ENCODE measurements around the gene P4HB.
A peak's percentile ranks its signal among the peaks of the same experiment; 100 is the strongest.

- no peak for TF ChIP-seq CTCF (IDR thresholded peaks at IDR 0.05 in 2 of 3, conservative IDR thresholded peaks at IDR 0.05 in 1 of 3; ENCODE audit: control insufficient read depth in 2 of 3, extremely low read depth in 1 of 3, insufficient read depth in 1 of 3, low read depth in 3 of 3, low read length in 3 of 3)
- no peak for TF ChIP-seq ZNF24 (IDR thresholded peaks at IDR 0.05)
- TF ChIP-seq SMC3 (IDR thresholded peaks at IDR 0.05; ENCODE audit: borderline replicate concordance, low read length), result no peak
- TF ChIP-seq, protein P1, sequence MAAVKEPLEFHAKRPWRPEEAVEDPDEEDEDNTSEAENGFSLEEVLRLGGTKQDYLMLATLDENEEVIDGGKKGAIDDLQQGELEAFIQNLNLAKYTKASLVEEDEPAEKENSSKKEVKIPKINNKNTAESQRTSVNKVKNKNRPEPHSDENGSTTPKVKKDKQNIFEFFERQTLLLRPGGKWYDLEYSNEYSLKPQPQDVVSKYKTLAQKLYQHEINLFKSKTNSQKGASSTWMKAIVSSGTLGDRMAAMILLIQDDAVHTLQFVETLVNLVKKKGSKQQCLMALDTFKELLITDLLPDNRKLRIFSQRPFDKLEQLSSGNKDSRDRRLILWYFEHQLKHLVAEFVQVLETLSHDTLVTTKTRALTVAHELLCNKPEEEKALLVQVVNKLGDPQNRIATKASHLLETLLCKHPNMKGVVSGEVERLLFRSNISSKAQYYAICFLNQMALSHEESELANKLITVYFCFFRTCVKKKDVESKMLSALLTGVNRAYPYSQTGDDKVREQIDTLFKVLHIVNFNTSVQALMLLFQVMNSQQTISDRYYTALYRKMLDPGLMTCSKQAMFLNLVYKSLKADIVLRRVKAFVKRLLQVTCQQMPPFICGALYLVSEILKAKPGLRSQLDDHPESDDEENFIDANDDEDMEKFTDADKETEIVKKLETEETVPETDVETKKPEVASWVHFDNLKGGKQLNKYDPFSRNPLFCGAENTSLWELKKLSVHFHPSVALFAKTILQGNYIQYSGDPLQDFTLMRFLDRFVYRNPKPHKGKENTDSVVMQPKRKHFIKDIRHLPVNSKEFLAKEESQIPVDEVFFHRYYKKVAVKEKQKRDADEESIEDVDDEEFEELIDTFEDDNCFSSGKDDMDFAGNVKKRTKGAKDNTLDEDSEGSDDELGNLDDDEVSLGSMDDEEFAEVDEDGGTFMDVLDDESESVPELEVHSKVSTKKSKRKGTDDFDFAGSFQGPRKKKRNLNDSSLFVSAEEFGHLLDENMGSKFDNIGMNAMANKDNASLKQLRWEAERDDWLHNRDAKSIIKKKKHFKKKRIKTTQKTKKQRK (IDR thresholded peaks at IDR 0.05; ENCODE audit: low read depth, low read length), result no peak
- peak; percentile 30; the same call in 1 of the 2 replicates for TF ChIP-seq POLR2A (IDR thresholded peaks at IDR 0.05; ENCODE audit: low read depth, low read length)
- TF ChIP-seq POLR2AphosphoS2 (IDR thresholded peaks at IDR 0.05; ENCODE audit: low read depth, low read length), result no peak
- no peak for TF ChIP-seq SP1 (IDR thresholded peaks at IDR 0.05; ENCODE audit: low read depth, low read length)
Observed at GRCh38 chr17:81849457-81849856, 10.9 kb downstream of the P4HB start.
